ENCODE results near the gene IL1RAP.

IL1RAP gene

DNA sequence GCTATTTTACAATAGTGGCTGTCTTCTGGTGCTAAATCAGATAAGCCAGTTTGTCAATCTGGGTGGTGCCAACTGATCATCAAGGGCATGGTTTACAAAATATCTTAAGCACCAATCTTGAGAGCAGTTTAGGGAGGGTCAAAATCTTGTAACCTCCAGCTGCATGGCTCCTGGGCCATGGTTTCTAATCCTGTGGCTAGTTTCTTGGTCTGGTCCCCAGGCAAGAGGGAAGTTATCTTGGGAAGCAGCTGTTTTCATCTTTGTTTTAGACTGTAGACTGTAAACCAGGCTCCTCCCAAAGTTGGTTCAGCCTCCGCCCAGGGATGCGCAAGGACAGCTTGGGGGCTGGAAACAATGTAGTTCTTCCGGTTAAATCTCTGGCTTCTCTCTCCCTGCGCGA lies 166.8 kb downstream of the IL1RAP start:
- no peak for DNase-seq

DNA sequence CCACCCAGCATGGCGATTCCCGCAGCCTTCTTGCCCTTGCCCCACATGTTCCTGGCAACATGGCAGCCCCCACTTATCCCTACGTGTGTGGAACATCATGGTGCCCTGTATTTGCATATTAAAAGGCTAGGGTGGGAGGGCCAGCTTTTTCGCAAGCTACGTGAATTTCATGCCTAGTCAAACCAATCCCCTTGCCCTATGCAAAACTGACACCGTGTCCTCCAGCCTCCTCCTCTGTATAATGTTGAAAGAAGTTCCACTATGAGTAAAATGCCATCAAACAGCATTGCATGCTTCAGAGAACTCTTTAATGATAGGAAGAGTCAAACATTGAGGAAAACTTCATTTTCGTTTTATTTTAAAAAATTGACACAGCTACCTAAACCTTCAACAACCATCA lies 170.9 kb downstream of the IL1RAP start:
- no peak for DNase-seq

DNA sequence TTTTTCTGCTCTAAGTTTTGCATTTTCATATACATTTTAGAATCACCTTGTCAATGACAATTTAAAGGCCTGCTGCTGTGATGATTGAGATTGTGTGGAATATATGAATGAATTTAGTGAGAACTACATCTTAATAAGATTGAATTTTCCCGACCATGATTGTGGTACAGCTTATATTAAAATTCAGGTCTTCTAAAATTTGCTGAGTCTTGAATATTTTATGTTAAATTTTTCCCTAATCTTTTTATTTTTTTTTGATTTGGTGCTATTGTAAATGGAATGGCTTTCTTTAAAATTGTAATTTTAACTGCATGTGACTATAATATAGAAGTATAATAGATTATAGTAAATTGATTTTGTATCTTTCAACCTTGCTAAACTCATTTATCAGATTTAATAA lies 172.1 kb downstream of the IL1RAP start:
- no peak for DNase-seq

DNA sequence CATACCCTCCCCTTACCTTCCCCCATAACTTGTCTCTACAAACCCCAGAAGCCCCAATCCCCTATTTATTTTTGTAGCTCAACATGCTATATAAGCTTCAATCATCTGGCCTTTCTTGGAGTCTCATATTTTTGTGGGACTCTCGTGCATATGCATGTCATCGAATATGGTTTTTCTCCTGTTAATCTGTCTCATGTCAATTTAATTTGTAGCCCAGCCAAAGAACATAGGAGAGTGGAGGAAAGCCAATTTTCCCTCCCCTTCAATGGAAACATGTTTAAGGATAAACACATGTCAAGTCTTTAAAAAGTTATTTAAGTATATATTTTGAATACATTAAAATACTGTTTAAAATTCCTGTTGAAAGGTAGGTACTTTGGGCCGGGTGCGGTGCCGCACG lies 176.4 kb downstream of the IL1RAP start:
- DNase-seq, result no peak

DNA sequence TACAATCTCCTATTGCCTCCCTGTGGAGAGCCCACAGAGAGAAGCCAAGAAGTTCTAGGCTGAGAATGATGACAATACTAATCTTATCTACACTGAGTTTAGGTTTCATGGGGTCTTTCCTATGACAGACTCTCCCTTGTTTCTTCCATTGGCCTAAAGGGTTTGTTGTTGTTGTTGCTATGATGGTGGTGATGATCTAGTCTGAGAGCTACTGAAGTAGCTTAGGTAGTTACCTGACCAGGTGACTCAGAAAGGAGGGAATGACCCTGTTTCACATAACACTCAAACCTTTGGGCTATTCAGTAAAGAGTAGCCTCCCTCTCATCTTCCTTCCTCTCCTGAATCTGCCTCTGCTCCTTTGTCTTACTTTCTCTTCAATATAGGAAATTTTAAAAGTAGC lies 178.4 kb downstream of the IL1RAP start:
- DNase-seq, result no peak

DNA sequence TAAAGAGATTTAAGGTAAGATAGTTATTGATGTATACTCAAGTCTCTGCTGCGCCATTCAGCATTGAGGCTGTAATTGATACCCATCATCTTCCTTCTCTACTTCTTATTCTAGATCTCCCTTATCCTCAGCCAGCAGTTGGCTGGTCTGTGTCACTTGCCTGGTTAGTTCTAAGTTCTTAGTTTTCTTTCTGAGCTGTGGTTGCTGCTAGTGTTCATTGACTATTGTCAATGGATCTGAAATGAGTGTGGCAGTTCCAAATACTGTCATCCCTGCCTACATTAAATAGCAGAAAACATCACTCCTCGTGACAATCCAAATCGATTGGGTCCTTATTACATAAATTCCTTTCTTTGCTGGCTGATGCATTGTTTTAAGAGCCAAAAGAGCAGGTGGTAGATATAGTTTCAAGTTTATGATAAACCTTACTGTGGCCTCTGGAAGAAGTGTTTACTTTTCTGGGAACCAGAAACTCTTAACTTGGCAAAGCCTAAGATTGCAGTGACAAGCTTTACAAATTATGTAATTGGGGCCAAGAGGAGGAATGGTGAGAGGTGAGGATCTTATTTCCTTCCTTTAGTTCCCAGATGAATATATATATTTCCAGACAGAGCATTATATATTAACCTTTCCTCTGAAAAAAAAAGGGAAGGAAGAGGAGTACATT lies 180.6 kb downstream of the IL1RAP start:
- DNase-seq, result no peak

DNA sequence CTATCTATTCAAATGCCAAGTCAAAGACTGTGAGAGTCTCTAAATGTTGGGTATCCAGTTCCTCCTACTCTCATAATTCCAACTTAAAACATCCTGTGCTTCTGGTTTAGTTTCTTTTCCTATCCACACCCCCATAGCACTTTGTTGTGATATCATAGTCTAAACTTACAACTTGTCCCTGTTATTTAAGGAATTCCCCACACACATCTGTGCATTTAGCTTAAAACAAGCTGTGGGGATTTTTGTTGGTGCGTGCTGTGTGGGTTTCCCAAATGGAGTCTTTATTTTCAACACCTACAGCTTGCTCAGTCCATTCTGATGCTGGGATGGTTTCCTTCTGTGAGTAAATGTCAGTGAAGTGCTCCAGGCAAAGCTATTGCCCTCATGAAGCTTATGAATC lies 181.3 kb downstream of the IL1RAP start:
- no peak for DNase-seq

DNA sequence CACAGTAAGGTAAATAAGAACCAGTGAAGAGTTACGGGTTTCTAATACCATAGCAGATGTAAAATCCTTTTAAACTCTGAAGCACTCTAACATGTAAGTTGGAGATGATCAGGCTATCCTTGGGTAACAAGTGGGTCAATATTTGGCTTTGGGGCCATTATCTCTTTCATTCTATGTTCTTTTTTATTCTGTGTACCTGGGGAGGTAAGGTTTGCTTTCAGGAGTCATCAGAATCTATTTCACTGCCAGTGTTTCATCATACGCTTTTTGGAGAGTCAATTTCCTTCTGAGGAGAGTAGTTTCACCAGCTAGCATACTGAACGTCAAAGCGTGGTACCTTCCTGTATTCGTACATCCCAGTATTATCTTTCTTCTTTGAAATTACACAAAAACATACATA lies 182.1 kb downstream of the IL1RAP start:
- DNase-seq, result no peak

DNA sequence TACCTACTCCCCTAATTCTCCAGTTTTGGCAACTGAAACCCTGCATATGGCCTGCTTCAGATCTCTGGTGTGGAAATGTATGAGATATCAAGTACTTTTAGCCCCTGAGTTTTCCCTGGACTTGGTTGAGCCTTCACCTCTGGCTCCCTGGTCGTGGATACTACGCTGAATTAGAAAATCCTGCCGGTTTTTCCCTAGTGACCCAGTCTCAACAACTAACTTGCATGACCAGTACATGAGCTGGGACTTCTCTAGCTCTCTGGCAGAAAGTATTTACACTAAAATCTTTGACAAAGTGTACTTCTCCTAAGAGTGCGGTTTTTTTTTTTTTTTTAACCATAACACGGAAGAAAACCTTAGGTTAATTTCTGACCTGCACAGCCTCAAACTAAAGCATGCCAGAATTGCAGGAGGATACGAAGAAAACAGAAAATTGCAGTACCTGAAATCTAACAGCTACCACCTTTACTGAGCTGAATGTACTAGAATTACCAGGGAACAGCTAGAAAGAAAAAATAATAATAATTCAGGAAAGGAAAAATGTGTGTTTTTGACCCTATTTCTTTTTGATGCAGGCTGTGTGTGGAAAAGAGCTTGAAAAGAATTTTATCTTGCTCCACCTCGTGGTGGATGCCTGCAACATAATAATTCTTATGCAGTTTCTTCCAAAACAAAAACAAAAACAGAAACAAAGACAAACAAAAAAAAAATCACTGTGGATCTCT lies 183.1 kb downstream of the IL1RAP start:
- DNase-seq, result no peak

DNA sequence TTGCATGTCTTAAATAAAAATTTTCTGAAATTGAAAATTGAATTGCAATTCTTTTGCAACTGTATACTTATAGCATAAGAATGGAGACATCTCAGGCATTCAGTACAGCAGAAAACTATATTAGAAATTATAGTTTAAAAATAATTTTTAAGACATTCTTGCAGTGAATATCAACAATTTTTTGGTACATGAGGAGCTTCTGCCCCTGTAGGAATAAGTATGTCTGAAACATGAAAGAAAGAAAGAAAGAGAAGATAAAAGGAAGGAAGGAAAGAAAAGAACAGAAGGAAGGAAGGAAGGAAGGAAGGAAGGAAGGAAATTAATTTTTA lies 183.6 kb downstream of the IL1RAP start:
- no peak for DNase-seq

DNA sequence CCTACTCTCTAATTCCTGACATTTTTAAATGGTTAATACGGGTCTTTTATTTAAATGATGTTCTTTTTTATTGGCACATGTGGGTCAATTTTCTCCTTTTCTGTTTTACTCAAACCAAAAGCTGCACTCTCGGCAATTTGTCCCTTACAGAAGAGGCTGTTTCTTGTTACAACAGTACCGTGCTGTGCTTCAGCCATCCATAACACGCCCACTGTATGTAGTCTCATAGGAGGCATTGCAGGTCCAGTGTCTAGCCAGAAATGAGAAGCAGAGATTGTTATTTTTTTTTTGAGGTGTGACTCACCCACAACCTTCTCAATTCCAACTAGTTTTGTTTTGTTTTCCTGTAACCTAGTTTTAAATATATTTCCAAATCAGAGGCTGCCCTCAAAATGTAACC lies 184.0 kb downstream of the IL1RAP start:
- DNase-seq, result no peak

DNA sequence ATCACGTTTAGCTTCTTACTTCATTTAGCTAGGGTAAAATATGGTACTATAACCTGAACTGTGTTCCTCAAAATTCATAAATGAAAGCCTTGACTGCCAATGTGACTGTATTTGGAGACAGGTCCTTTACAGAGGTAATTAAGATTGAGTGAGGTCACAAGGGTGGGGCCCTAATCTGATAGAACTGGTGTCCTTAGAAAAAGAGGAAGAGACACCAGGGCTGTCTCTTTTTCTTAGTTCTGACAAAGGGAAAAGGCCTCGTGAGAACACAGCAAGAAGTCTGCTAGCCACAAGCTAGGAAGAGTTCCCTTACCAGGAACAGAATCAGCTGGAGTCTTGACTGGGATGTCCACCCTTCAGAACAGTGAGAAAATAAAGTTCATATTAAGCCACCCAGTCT lies 185.9 kb downstream of the IL1RAP start:
- DNase-seq, result no peak

DNA sequence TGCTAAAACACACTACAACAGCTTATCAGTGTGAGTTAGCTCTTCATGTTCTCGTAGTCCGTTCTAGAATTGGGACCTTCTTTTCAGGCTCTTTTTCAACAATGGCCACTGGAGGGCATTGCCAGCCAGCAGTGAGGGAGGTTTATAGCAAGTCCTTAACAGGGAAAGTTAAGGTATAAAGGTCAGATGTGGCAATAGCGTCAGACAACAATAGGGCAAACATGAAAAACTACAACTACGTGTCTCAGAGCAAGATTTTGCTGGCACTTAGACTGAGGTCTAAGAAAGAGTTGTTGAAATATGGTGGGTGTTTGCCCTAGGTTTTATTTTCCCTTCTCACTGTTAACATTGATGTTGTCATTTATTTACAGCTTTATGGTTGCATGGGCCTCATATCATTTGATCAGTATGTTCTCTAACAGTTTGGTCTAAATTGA lies 187.2 kb downstream of the IL1RAP start:
- DNase-seq, result peak; percentile 35

DNA sequence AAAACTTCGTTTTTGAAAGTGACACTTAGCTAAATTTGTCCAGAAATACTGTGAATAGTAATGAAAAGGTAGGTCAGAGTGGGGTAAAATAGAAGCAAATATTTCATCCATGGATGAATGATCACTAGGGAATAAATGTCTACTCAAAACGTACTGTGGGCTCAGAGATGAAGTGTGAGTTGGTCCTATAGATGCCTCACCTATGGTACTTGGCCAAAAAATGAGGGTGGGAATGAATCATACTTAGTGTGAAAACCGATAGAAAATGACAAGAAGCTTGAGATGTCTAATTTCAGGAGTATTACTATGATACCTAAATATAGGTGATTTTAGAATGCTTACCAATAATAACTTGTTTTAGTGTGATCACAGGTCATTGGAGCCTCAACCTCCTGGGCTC lies 192.7 kb downstream of the IL1RAP start:
- DNase-seq, result no peak
